Nucleus accumbens (tissue), 56 donors: ENCODE results near the gene FBXO33.
"Not testable (repeated sequence)": the region's sequence is repeated elsewhere in the genome, so short reads cannot be mapped to it uniquely, and the experiment has no call there.

Experiments
- DNase-seq, 56 donors: peaks; one replicate each; lab custom pipeline; 2025; lab: John Stamatoyannopoulos, UW

Gene FBXO33

GRCh38 chr14:39376667-39377403 is 55.4 kb downstream of the FBXO33 start:
- DNase-seq, result no peak

DNA sequence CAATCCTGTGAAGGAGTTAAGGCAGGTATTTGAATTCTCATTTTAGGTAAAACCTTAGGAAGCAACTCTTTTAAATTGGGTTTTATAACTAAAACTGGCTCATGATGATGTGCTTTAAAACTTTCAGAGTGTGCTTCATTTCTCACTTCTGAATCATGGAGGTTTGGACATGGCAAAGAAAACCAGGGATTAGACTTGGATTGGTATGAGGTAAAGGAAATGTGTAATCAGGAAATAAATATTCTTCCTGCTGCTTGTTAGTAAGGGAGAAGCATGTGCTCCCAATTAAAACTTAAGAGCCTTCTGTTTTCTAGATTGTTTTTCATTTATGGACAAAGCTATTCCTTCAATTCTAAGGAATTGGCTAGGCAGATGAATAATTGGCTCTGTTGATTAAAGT is 57.4 kb downstream of the FBXO33 start:
- DNase-seq, result no peak

DNA sequence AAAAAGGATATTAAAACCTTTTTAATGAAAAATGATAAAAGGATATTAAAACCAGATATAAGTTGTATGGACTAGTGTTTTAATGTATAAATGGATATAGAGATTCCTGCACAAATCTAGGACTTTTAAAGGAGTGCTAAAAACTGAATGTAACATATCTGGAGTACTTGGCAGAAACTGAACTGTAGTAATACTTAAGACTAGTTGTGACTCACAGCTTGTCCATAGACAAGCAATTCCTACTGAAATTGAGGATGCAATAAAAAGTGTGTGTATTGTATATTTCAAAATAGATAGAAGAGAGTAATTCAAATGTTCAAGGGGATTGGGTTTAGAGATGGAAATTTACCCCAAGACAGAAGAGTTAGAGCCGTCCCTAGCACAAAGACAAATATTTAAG is 59.6 kb downstream of the FBXO33 start:
- DNase-seq, result no peak

GRCh38 chr14:39370415-39370814 is 61.8 kb downstream of the FBXO33 start:
- no peak for DNase-seq

DNA sequence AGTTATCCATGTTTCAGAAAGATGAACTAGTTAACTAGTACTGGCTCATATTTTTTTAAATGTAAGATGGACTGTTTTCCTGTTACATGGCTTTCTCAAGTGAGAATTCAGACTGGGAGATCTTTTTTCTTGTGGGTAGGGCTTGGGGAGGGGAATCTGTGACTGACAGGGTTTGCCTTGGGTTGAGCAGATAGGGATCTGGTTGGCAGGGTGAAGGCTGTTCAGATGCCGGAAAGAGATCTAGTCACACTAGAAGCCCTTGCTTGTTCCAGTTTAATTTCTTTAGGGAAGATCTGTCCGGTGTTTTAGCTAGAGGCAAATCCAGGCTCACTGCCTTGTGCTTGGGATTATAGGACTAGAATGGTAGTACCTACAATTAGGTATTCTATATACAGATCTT is 63.2 kb downstream of the FBXO33 start:
- DNase-seq, result no peak

- peak in 28 of 56 donors; percentile 9 to 79 (median 28) for DNase-seq
These were observed 63.8 kb downstream of the FBXO33 start for GRCh38 chr14:39368261-39368959.

GRCh38 chr14:39367387-39367751 is 64.9 kb downstream of the FBXO33 start:
- peak in 1 of 56 donors; percentile 21 for DNase-seq

- no peak for DNase-seq
These were observed 65.5 kb downstream of the FBXO33 start for GRCh38 chr14:39366460-39367386.

- no peak for DNase-seq
These were observed 66.9 kb downstream of the FBXO33 start for GRCh38 chr14:39365354-39365753.

DNA sequence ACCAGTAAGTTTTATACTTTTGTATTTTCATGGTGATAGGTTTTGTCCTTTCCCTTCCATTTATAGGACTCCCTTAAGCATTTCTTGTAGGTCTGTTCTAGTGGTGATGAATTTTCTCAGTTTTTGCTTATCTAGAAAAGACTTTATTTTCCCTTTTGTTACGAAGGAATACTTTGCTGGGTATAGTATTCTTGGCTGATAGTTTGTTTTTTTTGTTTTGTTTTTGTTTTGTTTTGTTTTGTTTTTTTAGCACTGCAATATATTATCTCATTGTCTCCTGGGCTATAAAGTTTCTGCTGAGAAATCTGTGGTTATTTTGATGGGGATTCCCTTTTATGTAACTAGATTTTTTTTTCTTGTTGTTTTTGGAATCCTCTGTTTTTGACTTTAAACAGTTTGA is 67.7 kb downstream of the FBXO33 start:
- no peak for DNase-seq

DNA sequence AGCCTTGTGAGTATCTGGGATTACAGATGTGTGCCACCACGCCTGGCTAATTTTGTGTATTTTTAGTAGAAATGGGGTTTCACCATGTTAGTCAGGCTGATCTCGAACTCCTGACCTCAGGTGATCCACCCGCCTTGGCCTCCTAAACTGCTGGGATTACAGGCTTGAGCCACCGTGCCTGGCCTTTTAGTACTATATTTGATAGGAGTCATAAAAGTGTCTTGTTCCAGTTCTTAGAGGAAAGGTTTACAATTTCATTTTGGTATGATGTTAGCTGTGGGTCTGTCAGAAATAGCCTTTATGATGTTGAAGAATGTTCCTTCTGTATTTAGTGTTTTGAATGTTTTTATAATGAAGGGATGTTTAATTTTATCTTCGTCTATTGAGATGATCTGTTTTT is 70.7 kb downstream of the FBXO33 start:
- DNase-seq, result not testable (repeated sequence)

DNA sequence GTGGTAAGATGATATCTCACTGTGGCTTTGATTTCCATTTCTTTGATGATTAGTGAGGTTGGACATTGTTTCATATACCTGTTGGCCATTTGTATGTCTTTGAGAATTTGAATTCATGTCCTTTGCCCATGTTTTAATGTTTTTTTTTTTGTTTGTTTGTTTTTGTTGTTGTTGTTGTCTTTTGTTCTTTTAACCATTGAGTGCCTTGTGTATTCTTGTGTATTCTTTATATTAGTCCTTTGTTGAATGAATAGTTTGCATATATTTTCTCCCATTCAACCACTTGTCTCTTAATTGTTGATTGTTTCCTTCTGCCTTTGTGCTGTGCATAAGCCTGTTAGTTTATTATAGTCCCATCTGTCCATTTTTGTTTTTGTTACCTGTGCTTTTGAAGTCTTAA is 71.9 kb downstream of the FBXO33 start:
- no peak for DNase-seq

GRCh38 chr14:39359069-39359468 is 73.2 kb downstream of the FBXO33 start:
- DNase-seq, result not testable (repeated sequence)

DNA sequence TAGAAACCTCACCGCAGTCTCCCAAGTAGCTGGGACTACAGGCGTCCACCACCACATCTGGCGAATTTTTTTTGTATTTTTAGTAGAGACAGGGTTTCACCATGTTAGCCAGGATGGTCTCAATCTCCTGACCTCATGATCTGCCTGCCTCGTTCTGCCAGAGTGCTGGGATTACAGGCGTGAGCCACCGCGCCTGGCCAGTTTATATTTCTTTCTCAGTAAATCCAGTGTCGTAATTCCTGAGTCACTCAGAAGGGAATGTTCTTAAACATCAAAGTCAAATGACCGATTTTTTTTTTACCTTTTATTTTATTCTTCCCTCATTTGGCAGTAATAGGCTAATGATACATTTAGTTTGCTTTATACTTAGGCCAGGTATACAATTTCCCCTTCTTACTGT is 80.5 kb downstream of the FBXO33 start:
- no peak for DNase-seq

- DNase-seq, result no peak
These were observed 81.4 kb downstream of the FBXO33 start for GRCh38 chr14:39350866-39351265.
